ENCODE measurements around the gene SKAP2.

The SKAP2 gene

DNA sequence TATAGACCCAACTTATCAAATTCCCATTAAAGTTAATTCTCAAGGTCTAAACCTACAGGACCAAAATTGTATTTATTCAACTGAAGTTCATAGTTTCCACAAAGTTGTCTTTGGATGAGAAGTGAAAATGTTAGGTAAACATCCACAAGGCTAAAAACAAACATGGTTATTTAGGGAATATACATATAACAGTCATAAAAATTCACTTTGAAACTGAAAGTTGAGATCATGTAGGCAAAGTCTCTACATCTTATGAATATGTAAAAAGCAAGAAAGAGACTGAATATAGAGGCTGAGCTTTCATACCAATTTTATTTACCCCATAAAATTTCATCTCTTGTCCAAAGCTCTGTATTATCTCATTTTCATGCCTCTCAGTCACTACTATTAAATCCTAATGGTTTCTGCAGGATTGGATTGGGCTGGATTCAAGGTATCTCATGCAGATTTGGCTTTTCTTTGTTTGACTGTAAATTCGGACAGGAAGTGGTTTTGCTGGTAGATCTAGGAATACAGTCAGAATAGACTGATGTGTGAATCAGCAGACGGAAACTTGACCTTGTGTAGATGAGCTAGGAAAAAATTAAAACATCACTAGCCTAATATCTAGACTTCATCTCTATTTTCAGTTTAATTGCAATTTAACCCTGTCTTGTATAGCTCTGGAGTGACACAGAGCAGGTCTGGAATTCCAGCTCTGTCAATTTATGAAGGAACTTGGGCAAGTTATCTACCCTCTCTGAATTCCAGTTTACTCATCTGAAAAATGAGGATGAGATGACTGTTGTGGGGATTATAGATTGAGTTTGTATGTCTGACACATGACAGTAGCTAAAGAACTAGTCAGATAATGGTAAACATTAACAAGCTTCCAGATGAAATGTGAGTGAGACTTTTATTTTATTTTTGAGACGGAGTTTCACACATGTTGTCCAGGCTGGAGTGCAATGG, 27.3 kb upstream of the SKAP2 start:
- Histone ChIP-seq H3K23ac (ENCODE audit: low read depth, low read length, poor library complexity) (no peak overlapping the region), H3K14ac (ENCODE audit: low read length) (no peak overlapping the region), H3K27ac (replicated peaks; ENCODE audit: low read length) (no peak overlapping the region), H3K9ac (ENCODE audit: low read depth, low read length, poor library complexity) (no peak overlapping the region), H2BK120ac (ENCODE audit: low read depth, low read length) (no peak overlapping the region), H3K4me1 (ENCODE audit: control insufficient read depth in 2 of 2, insufficient read depth in 1 of 2, low read depth in 1 of 2, low read length in 2 of 2) (no peaks in the 10 kb centered on the region), H4K91ac (ENCODE audit: low read depth, low read length, poor library complexity) (no peak overlapping the region), H2BK15ac (ENCODE audit: low read length) (no peak overlapping the region), H3K18ac (ENCODE audit: low read length) (no peak overlapping the region), H2BK5ac (ENCODE audit: low read length) (no peak overlapping the region), H3K27me3 (ENCODE audit: control insufficient read depth in 3 of 3, insufficient read depth in 3 of 3, low read depth in 1 of 3, low read length in 3 of 3) (peaks cover 0 to 4% (median 0%) of the 10 kb centered on the region in 3 experiments), H3K4me2 (ENCODE audit: insufficient read depth, low read length, poor library complexity, severe bottlenecking) (no peak overlapping the region), H3K4ac (ENCODE audit: low read length) (no peak overlapping the region), H3K79me1 (ENCODE audit: low read depth, low read length) (no peaks in the 10 kb centered on the region), H2BK12ac (ENCODE audit: low read length) (no peak overlapping the region), H3K4me3 (ENCODE audit: low read length in 2 of 2) (no peak overlapping the region), H3K36me3 (replicated peaks in 1 of 2; ENCODE audit: control insufficient read depth in 2 of 2, insufficient read depth in 2 of 2, low read length in 2 of 2) (no peaks in the 10 kb centered on the region), H4K8ac (ENCODE audit: low read depth, low read length) (no peak overlapping the region), H2AK5ac (ENCODE audit: low read depth, low read length) (no peak overlapping the region), H2AFZ (ENCODE audit: low read length) (no peak overlapping the region), H3K9me3 (replicated peaks in 1 of 2; ENCODE audit: control insufficient read depth in 2 of 2, insufficient read depth in 1 of 2, low read depth in 1 of 2, low read length in 2 of 2) (no peaks in the 10 kb centered on the region)
- no peak for DNase-seq (ENCODE audit: low spot score)
- no CpG with 5 or more reads among the region's 3 CpGs for WGBS, 2 donors (ENCODE audit: extremely low coverage in 2 of 2, insufficient read length in 2 of 2, insufficient replicate concordance in 1 of 2)

DNA sequence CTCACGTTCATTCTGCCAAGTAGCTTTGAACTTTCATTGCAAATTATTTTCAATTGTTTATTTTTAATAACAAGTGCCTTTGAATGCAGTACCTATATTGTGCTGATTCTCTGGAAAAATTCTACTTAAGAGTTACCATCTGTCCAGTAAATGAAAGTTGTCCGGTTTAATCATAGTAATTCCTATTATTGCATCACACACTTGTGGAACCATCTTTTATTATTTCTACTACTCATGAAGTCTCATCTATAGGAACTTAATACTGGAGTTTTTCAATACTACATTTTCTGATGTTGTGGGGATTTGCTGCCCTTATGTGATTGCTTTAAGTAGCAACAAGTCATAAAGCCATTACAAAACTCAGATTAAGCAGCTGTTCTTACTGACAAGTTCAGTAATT, 16.5 kb upstream of the SKAP2 start:
- no peak overlapping the region for H3K9ac ChIP-seq (ENCODE audit: low read depth, low read length, poor library complexity)
- no peak for DNase-seq (ENCODE audit: low spot score)

DNA sequence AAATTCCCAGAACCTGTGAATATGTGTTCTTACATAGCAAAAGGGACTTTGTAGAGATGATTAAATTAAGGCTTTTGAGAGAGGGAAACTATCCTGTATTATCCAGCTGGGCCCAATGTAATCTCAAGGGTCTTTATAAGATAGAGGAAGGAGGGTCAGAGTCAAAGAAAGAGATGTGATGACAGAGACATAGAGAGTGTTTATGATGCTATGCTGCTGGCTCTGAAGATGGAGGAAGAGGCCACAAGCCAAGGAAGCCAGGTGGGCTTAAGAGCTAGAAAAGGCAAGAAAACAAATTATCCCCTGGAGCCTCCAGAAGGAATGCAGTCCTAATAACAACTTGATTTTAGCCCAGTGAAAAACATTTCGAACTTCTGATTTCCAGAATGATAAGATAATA, 15.3 kb upstream of the SKAP2 start:
- no peak overlapping the region for H3K27ac ChIP-seq (replicated peaks; ENCODE audit: low read length)
- no peak overlapping the region for H2BK12ac ChIP-seq (ENCODE audit: low read length)
- no peaks in the 10 kb centered on the region for H3K4me1 ChIP-seq (ENCODE audit: control insufficient read depth in 2 of 2, insufficient read depth in 1 of 2, low read depth in 1 of 2, low read length in 2 of 2)
- H3K14ac ChIP-seq (ENCODE audit: low read length): no peak overlapping the region
- H3K4me3 ChIP-seq (ENCODE audit: low read length in 2 of 2): no peak overlapping the region
- no peaks in the 10 kb centered on the region for H3K79me1 ChIP-seq (ENCODE audit: low read depth, low read length)
- H3K36me3 ChIP-seq (replicated peaks in 1 of 2; ENCODE audit: control insufficient read depth in 2 of 2, insufficient read depth in 2 of 2, low read length in 2 of 2): no peaks in the 10 kb centered on the region
- H2AK5ac ChIP-seq (ENCODE audit: low read depth, low read length): no peak overlapping the region
- no peaks in the 10 kb centered on the region for H3K9me3 ChIP-seq (replicated peaks in 1 of 2; ENCODE audit: control insufficient read depth in 2 of 2, insufficient read depth in 1 of 2, low read depth in 1 of 2, low read length in 2 of 2)
- no peak overlapping the region for H2BK15ac ChIP-seq (ENCODE audit: low read length)
- peaks cover 0 to 5% (median 0%) of the 10 kb centered on the region in 3 experiments for H3K27me3 ChIP-seq (ENCODE audit: control insufficient read depth in 3 of 3, insufficient read depth in 3 of 3, low read depth in 1 of 3, low read length in 3 of 3)
- no peak overlapping the region for H4K8ac ChIP-seq (ENCODE audit: low read depth, low read length)
- H3K9ac ChIP-seq (ENCODE audit: low read depth, low read length, poor library complexity): no peak overlapping the region
- no peak overlapping the region for H3K4me2 ChIP-seq (ENCODE audit: insufficient read depth, low read length, poor library complexity, severe bottlenecking)
- no peak for DNase-seq (ENCODE audit: low spot score)
- H3K4ac ChIP-seq (ENCODE audit: low read length): no peak overlapping the region
- H3K18ac ChIP-seq (ENCODE audit: low read length): no peak overlapping the region
- no CpG with 5 or more reads among the region's 1 CpG for WGBS, 2 donors (ENCODE audit: extremely low coverage in 2 of 2, insufficient read length in 2 of 2, insufficient replicate concordance in 1 of 2)
- H3K23ac ChIP-seq (ENCODE audit: low read depth, low read length, poor library complexity): no peak overlapping the region
- H2BK5ac ChIP-seq (ENCODE audit: low read length): no peak overlapping the region
- H2AFZ ChIP-seq (ENCODE audit: low read length): no peak overlapping the region
- H4K91ac ChIP-seq (ENCODE audit: low read depth, low read length, poor library complexity): no peak overlapping the region
- no peak overlapping the region for H2BK120ac ChIP-seq (ENCODE audit: low read depth, low read length)

More for the DNA sequence above, 16.5 kb upstream of the SKAP2 start:
- no CpG with 5 or more reads among the region's 2 CpGs for WGBS, 2 donors (ENCODE audit: extremely low coverage in 2 of 2, insufficient read length in 2 of 2, insufficient replicate concordance in 1 of 2)
- Histone ChIP-seq H3K4ac (ENCODE audit: low read length) (no peak overlapping the region), H3K4me2 (ENCODE audit: insufficient read depth, low read length, poor library complexity, severe bottlenecking) (no peak overlapping the region), H2BK12ac (ENCODE audit: low read length) (no peak overlapping the region), H3K27ac (replicated peaks; ENCODE audit: low read length) (no peak overlapping the region), H3K79me1 (ENCODE audit: low read depth, low read length) (no peaks in the 10 kb centered on the region), H3K27me3 (ENCODE audit: control insufficient read depth in 3 of 3, insufficient read depth in 3 of 3, low read depth in 1 of 3, low read length in 3 of 3) (no peaks in the 10 kb centered on the region), H3K4me3 (ENCODE audit: low read length in 2 of 2) (no peak overlapping the region), H2AFZ (ENCODE audit: low read length) (no peak overlapping the region), H2BK120ac (ENCODE audit: low read depth, low read length) (no peak overlapping the region), H3K18ac (ENCODE audit: low read length) (no peak overlapping the region), H3K9me3 (replicated peaks in 1 of 2; ENCODE audit: control insufficient read depth in 2 of 2, insufficient read depth in 1 of 2, low read depth in 1 of 2, low read length in 2 of 2) (no peaks in the 10 kb centered on the region), H3K36me3 (replicated peaks in 1 of 2; ENCODE audit: control insufficient read depth in 2 of 2, insufficient read depth in 2 of 2, low read length in 2 of 2) (no peaks in the 10 kb centered on the region), H2AK5ac (ENCODE audit: low read depth, low read length) (no peak overlapping the region), H3K4me1 (ENCODE audit: control insufficient read depth in 2 of 2, insufficient read depth in 1 of 2, low read depth in 1 of 2, low read length in 2 of 2) (no peaks in the 10 kb centered on the region), H4K91ac (ENCODE audit: low read depth, low read length, poor library complexity) (no peak overlapping the region), H2BK15ac (ENCODE audit: low read length) (no peak overlapping the region), H4K8ac (ENCODE audit: low read depth, low read length) (no peak overlapping the region), H3K14ac (ENCODE audit: low read length) (no peak overlapping the region), H3K23ac (ENCODE audit: low read depth, low read length, poor library complexity) (no peak overlapping the region), H2BK5ac (ENCODE audit: low read length) (no peak overlapping the region)

DNA sequence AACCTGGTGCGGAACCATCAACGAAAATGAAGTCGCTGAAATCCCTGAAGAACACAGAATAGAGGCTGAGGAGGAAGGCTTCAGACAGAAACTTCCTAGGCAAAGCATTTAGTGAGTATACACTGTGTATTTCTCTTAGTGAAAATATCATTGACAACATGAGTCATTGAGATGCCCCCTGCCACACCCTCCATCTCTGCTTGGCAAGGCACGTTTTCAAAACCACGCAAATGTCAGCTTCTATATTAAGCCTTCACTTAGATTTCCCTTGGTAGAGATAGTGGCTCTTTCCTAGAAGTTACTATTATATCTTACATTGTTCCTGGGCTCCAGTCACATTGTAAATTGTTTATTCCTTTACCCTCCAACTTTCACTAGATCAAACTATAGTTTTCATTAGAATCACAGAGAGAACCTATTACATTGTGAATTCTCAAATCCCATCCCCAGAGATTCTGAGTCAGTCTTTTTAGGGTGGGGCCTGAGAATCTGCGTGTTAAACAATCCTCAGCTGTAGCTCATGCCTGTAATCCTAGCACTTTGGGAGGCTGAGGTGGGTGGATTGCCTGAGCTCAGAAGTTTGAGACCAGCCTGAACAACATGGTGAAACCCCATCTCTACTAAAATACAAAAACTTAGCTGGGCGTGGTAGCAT, 4.6 kb upstream of the SKAP2 start:
- DNase-seq (ENCODE audit: low spot score): no peak
- Histone ChIP-seq H3K4me2 (ENCODE audit: insufficient read depth, low read length, poor library complexity, severe bottlenecking) (no peak overlapping the region), H4K91ac (ENCODE audit: low read depth, low read length, poor library complexity) (no peak overlapping the region), H2BK5ac (ENCODE audit: low read length) (no peak overlapping the region), H2AK5ac (ENCODE audit: low read depth, low read length) (no peak overlapping the region), H3K23ac (ENCODE audit: low read depth, low read length, poor library complexity) (no peak overlapping the region), H3K4me1 (ENCODE audit: control insufficient read depth in 2 of 2, insufficient read depth in 1 of 2, low read depth in 1 of 2, low read length in 2 of 2) (no peaks in the 10 kb centered on the region), H3K4me3 (ENCODE audit: low read length in 2 of 2) (no peak overlapping the region), H3K79me1 (ENCODE audit: low read depth, low read length) (no peaks in the 10 kb centered on the region), H3K9me3 (replicated peaks in 1 of 2; ENCODE audit: control insufficient read depth in 2 of 2, insufficient read depth in 1 of 2, low read depth in 1 of 2, low read length in 2 of 2) (peaks cover 0 to 4% of the 10 kb centered on the region in 2 donors), H2BK15ac (ENCODE audit: low read length) (no peak overlapping the region), H4K8ac (ENCODE audit: low read depth, low read length) (no peak overlapping the region), H2AFZ (ENCODE audit: low read length) (no peak overlapping the region), H3K36me3 (replicated peaks in 1 of 2; ENCODE audit: control insufficient read depth in 2 of 2, insufficient read depth in 2 of 2, low read length in 2 of 2) (no peaks in the 10 kb centered on the region), H2BK120ac (ENCODE audit: low read depth, low read length) (no peak overlapping the region), H3K18ac (ENCODE audit: low read length) (no peak overlapping the region), H3K27ac (replicated peaks; ENCODE audit: low read length) (no peak overlapping the region), H3K14ac (ENCODE audit: low read length) (no peak overlapping the region), H2BK12ac (ENCODE audit: low read length) (no peak overlapping the region), H3K4ac (ENCODE audit: low read length) (no peak overlapping the region), H3K27me3 (ENCODE audit: control insufficient read depth in 3 of 3, insufficient read depth in 3 of 3, low read depth in 1 of 3, low read length in 3 of 3) (peaks cover 0 to 12% (median 2%) of the 10 kb centered on the region in 3 experiments), H3K9ac (ENCODE audit: low read depth, low read length, poor library complexity) (no peak overlapping the region)
- no CpG with 5 or more reads among the region's 7 CpGs for WGBS, 2 donors (ENCODE audit: extremely low coverage in 2 of 2, insufficient read length in 2 of 2, insufficient replicate concordance in 1 of 2)

All from neuronal stem cell (in vitro differentiated cells).